ENCODE results near the gene MED13.

DNA sequence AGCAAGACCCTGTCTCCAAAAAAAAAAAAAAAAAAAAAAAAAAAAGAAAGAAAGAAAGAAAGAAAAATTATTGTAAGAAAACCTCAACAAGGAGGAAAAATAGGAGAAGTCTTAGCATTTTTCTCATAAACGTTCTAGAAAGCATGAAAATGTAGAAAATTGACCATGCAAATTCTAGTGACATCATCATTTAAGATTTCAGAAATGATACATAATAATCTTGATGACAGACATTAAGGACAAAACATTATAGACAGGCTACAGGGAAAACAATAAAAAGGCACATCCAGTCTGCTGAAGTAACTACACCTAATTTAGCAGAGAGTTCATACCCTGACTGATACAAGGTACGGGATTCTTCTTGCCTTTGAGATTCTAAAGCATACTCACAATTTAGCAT lies 21.9 kb downstream of the MED13 start:
- TF ChIP-seq POLR2A (IDR thresholded peaks at IDR 0.05; ENCODE audit: low read depth, low read length): no peak
- no peak for TF ChIP-seq POLR2AphosphoS5 (IDR thresholded peaks at IDR 0.05; ENCODE audit: low read depth, low read length)

Measured in GM12892 (cell line).